ENCODE results near the gene OR8A1. TPM values are rescaled to one million over a fixed set of nuclear protein-coding genes. Genes with fewer than 3 reads are reported as not detected.

Gene OR8A1
- 7.0 TPM for total RNA-seq (ENCODE audit: insufficient read depth, low replicate concordance)

DNA sequence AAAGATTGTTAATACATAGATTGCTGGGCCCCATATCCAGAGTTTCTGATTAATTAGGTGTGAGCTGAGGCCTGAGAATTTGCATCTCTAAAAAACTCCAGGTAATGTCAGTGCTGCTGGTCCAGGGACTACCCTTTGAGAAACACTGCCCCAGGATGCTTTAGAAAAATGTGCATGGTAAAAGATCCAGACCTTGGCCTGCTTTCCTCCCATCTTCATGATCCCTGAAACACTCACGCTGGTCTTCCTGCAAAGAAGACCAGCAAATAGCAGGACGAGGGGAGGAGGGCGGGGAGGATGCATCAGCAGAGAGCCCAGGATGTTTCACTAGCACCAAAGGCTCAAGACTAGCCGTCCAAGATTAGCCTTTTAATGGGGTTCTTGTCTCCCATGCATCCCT is at the start of gene OR8A1:
Gene OR8A1, plus strand, starts transcription at position 301 of the 400 bp plus-strand sequence. CDS start 123 bp downstream, outside the sequence.
- no peak for DNase-seq (ENCODE audit: low spot score)

DNA sequence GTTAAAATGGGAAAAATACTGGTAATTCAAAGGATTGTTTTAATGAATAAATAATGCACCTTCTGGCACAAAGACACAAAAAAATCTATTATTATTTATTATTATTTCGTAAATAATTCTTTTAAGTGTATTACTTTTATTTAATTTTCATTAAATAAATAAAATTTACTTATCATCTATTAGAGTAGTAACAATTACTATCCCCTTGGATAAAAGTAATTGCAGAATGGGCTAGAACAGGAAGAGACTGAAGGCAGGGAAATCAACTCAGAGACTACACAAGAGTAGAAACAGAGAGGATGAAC is 49.3 kb upstream of the OR8A1 start:
- no peak for DNase-seq (ENCODE audit: low spot score)

DNA sequence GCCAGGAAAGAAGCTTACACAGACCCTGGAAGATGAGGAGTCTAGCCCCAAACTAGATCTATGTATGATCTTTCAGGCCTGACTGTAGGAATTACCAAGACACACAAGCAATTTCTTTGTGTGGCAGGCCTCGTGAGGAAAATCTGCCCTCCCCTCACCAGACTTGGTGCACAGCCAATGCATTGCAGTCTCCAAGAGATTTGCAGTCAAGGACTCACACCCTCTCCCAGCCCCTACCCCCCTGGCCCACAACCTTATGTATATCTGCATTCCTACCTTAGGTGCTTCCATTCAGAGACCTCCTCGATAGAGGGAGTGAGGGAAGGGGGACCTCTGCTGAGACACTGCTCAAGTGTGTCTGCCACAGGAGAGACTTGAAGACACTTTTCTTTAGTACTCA is 36.2 kb upstream of the OR8A1 start:
- peak; percentile 13 for DNase-seq (ENCODE audit: low spot score)

DNA sequence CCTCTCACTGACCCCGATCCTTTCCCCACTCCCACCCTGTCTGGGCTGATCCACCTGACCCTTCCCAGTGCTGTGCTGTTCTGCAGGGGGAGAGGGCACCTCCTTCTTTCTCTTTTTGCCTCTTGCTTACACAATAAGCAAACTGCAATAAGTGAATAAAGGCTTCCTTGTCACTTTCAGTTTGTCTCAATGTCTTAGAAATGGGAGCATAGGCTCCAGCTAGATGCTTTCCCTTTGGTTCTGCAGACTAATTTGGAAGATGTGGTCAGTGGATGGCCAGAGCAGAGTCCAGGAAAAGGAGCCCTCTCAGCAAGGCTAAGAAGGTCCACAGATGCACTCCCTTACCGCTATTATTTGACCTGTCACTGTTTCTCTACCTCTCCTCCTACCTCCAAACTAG is 35.7 kb upstream of the OR8A1 start:
- no peak for DNase-seq (ENCODE audit: low spot score)

DNA sequence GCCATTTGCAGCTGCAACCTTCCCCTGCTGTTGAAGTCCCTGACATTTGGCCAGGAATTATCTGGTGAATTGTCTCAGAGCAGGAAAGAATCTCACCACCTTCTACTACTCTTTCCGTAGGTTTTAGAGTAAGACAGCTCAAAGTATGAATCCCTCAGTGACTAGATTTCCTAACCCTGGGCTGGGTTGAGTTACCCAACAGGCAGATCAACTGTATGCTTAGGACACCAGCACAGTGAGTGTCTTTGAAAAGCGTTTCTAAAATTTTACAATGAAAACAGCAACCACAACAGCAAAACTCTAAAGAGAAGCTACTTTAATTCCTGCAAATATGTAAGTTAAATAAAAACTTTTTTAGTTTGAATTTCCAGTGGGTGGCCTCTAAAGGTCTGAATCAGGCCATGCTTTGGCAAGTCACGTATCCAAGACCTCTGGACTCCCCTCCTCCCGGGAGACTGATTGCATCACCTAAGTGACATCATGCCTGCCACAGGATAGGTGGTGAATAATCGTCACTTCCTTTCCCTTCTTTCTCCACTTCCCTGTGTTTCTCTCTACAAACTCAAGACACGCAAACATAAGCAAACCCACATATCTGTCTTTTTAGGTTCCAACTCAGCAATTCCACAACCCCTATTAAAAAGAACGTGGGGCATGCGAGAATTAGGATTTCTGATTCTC is 34.1 kb upstream of the OR8A1 start:
- no peak for DNase-seq (ENCODE audit: low spot score)

DNA sequence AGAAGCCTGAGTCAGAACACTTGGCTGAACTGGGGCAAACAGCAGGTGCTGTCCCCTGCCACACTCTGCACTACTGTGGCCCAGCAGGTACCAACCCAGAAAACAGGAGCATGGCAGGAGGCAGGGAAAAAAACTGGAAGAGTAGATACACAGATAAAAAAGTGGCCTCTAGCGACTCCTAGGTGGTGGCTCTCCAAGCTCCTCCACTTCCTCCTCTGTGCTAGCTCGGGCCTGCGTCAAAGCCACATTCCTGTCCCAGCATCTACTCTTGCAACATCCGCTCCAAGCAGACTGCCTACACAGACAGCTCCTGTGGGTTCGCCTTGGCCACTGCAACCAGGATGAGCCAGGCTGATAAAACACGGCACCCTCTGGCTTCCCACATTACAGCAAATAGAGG is 33.3 kb upstream of the OR8A1 start:
- DNase-seq (ENCODE audit: low spot score) = peak; percentile 66

DNA sequence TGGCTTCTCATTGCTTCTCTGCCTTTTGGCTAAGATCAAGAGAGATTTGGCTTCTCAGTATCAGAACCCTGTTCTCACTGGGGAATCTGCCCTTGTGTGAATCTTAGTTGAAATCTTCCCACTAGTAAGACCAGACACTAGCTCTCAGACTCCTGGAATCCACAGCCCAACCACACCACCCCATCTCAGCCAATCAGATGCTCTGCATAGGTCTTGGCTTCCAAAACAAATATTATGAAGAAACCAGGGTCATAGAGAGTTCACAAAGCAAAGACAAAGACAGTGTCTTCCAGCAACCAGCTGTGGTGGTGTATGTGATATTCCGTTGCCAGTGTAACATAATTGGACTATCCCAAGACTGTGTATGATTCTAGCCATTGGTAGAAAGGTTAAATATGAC is 31.8 kb upstream of the OR8A1 start:
- DNase-seq (ENCODE audit: low spot score) = no peak

DNA sequence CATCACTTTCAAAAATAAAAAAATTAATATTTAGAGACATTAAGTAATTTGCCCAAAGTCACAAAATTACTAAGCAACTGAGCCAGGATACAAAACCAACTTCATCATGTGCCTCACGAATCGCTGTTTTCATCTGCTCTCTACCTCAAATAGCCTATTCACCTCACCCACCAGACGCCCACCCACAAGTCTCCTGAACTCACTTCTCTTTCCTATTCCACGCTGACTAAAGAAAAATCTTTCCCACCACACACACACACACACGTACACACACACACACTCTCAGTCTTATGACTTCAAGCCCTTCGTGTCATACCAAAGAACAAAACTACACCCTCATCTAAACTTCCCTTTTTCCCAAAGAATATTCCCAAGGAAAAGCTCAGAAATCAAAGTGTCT is 28.6 kb upstream of the OR8A1 start:
- no peak for DNase-seq (ENCODE audit: low spot score)

DNA sequence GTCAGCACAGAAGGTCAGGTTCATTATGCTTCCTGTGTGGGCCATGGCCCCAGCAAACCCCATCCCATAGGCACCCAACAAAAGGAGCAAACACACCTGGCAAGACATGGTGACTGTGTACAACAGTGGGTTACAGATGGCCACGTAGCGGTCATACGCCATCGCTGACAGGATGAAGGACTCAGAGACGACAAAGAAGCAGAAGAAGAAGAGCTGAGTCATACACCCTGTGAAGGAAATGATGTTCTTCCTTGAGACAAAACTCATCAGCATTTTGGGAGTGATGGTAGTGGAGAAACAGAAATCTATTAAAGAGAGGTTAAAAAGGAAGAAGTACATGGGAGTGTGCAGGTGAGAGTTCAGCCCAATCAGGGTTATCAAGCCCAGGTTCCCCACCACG is 26.7 kb upstream of the OR8A1 start:
- no peak for DNase-seq (ENCODE audit: low spot score)

DNA sequence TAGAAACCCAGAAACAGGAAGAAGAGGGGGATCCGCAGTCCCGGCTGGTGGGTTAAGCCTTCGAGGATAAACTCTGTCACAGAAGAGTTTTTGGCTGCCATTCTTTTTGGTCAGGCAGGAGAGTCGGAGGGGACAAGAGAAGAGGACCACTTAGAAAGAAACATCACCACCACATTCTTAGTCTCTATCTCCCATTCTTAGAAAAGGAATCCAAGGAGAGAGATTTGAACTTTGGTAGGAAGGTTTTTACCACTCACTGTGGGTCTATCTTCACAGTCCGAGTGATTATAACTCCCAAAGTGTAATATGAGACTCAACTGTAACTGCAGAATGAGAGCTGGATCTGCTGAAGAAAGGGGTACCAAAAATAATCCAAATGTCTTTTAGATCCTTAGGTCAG is 26.2 kb upstream of the OR8A1 start, which contains the start of gene OR8B12:
Gene OR8B12, minus strand, starts transcription at position 101 of the 400 bp plus-strand sequence. Its CDS starts 0 bp downstream, at position 101.
- no peak for DNase-seq (ENCODE audit: low spot score)

DNA sequence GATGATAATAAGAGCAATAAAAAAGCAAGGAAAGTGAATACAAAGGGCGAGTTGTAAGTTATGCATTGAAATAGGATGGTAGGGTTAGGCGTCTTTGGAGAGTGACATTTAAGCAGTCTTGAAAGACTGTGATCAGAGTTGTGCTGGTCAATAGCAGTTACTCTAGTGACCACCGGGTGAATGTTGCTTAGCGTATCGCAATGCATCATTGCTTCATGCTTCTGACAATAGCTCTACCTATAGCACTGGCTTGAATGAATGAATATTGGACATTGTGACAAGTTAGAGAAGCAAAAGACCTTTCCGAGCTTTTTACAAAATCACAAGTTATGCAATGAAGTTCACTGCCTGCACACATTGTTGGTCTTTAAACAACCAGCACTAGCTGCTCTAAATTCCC is 18.6 kb upstream of the OR8A1 start:
- no peak for DNase-seq (ENCODE audit: low spot score)

DNA sequence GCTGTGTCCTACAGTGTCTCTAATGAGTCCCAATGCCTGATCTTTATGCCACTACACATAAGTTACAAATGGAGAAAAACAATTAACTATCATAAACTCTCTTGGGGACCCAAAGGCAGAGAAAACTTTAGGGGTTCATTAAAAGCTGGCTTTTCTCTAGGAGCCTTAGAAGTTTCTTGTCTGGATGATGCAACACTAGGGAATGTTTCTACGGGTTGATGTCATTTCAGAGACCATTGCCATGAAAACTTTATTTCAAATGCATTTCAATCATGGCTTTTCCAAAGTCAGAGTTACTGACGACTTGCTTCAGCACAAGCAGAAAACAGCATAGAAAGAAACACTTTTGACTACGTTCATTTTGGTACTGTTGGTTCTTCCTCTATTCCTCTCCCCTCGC is 17.8 kb upstream of the OR8A1 start:
- no peak for DNase-seq (ENCODE audit: low spot score)

DNA sequence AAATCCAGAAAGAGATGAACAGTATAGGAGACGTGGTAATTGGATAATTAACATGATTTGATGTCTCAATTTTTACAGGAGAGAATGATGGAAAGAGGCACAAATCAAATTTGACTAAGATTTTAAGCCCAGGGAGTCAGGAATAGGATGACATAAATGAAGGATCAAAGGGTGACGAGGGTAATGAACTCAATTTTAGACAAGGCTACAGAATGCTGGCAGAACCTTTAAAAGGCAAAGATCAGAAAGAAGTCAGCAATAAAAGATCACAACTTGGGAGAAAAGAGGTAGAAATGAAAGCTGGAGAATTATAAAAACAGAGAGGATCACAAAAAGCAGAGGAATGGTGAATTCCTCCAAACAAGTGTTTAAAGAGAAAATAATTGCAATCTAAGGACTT is 13.0 kb upstream of the OR8A1 start:
- DNase-seq (ENCODE audit: low spot score) = no peak

DNA sequence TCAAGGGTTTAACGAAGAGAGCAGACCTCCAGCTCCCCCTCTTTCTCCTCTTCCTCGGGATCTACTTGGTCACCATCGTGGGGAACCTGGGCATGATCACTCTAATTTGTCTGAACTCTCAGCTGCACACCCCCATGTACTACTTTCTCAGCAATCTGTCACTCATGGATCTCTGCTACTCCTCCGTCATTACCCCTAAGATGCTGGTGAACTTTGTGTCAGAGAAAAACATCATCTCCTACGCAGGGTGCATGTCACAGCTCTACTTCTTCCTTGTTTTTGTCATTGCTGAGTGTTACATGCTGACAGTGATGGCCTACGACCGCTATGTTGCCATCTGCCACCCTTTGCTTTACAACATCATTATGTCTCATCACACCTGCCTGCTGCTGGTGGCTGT is 363 bp downstream of the OR8A1 start:
- DNase-seq (ENCODE audit: low spot score) = no peak

DNA sequence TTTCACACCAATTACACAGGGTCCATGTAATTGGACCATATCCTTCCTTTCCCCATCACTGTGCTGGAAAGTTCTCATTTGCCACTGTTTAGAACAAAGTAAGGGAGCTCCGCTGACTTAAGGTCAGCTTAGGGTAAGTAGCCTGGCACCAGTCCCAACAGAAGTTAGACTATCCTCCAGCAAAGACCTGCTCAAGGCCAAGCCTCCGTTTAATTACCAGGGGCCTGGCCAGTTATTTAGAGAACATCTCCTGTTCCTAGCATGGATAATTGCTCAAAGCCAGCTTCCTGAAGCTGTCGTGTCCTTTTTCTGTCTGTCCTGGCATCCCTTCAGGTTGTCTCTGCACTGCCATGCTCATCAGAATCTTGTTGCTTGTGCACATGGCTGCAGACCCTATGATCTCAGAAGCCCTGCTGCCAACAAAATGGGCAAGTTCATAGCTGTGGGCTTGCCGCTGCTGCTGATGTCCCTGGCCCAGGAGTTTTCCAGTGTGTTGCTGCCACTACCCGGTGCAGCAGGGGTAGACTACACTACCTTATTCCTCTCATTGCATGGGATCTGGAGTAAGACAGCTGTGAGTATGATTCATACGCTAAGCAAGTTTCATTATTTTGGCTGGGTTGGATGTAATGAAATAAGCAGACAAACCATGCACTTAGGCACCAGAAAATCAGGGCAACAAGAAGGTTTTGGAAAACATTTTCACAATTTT is 8.1 kb downstream of the OR8A1 start:
- DNase-seq (ENCODE audit: low spot score) = no peak

DNA sequence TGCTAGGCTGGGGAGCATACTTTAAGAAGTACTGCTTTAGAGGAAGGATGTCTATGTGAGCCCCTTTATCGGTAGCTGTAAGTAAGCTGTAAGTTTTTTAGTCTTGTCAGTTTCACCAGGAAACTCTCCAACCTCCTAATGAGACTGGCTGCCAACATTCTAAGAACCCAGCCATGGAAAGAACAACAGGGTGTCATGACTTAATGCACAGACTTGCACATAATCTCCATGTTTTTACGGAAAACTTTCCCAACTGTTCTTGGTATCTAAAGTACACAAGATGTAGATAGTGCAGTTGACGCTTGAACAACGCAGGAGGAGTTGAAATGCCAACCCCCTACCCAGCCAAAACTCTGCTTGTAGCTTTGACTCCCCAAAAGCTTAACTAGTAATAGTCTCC is 9.0 kb downstream of the OR8A1 start:
- no peak for DNase-seq (ENCODE audit: low spot score)

DNA sequence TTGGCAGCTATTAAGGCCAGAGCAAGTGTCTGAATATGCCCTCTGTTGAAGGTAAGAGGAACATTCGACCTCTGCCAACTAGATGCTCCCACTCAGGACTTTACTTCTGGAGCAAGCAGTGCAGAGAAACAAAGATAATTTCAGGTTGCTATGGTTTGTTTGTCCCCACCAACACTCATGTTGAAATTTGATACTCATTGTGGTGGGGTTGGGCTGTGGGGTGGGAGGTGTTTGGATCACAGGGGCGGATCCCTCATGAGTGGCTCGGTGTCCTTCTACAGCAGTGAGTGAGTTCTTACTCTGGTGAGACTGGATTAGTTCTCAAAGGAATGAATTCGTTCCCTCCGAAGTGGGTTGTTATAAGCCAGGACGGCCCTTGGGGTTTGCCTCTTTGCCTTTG is 12.0 kb downstream of the OR8A1 start:
- no peak for DNase-seq (ENCODE audit: low spot score)

DNA sequence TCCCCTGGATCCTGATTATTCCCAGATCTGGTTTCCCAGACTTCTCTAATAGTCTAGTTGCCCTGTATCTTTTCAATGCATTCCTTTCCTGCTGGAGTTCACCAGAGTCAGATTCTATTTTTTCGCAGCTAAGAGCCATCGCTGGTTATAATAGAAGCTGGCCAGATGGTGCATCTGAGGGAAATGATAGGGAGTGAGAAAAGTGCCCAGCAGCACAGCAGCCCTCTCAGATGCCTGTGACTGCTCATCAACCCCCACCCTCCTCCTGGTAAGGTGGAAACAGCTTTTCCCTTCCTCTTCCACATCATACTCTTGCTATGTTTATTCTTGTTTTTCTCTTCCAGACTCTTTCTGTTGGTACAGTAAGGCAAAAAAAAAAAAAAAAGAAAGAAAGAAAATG is 12.8 kb downstream of the OR8A1 start:
- DNase-seq (ENCODE audit: low spot score) = no peak

DNA sequence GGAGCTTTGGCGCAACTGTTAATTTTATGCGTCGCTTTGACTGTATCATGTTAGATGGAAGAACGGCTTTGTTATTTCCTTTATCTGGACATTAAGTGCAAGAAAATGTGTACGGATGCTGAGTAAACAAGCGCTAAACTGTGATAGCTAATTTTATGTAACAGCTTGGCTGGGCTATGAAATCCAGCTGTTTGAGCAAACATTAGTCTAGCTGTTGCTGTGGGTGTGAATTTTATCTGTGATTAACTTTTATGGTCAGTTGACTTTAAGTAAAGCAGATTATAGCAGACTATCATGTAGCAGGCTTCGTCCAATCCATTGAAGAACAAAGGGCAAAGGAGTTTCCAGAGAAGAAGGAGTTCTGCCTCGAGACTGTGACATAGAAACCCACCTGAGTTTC is 14.0 kb downstream of the OR8A1 start:
- no peak for DNase-seq (ENCODE audit: low spot score)

DNA sequence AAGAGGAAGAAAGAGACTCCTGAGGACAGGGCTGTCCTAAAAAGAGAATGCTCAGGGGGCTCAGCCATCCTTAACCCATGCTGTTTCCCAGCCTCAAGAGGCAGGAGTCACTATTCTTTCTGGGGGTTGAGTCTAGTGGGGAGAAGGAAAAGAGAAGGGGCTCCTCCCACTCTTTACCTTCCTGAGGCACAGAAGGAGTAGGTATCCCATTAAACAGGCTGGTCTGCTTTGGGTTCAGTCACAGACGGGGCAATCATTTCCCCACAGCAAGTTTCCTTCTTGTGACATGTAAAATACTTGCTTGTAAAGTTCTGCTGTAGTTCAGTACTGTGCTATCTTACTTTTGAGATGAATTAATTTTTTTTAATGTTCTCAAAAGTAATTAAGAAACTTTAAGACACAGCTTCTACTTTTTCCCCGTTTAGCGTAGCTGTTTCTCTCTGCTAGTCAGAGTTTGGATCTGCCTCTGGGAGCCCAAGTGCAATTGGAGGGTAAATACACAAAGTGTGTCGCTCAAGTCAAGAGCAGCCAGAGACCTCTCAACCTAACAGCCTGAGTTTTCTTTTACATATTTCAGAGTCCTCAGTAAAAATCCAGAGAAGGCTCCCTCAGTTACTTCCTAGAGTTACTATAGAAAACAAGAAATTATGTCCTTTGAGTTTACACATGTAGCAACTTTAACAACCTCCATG is 15.0 kb downstream of the OR8A1 start:
- no peak for DNase-seq (ENCODE audit: low spot score)

DNA sequence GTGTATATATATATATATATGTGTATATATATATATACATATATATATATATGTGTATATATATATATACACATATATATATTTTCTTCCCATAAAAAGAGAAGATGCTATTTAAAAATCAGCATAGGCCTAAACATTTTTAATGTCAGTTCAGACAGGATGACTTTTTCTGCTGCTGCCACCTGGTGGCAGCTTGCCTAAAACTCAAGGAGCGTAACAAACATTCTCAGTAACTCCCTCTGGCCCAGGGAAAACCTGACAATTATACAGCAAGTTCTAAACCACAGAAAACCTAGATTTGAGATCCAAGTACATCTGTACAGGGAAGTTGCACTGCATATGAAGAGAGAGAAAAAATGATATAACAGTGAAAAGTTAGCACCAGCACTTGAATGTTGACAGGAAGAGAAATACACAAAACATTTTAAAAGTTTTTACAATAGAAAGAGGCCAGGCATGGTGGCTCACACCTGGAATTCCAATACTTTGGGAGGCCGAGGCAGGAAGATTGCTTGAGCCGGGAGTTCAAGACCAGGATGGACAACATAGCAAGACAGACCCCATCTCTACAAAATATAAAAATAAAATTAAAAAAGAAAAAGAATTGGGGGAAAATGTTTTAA is 16.6 kb downstream of the OR8A1 start:
- DNase-seq (ENCODE audit: low spot score) = peak; percentile 66

DNA sequence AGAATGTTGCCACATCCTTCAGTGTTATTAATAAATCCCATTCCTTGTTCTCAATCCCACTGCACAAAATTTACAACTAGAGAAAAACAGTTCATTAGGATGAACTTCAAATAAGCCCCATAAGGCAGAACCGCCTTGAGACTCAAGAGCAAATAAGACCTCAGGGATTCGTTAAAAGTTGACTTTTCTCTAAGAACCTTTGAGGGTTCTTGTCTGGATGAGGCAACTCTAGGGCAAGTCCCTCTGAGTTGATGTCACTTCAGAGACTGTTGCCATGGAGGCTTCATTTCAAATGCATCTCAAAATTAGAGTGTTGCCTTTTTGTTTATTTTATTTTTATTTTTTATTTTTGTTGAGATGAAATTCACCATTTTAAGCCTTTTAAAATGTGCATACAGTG is 21.6 kb downstream of the OR8A1 start:
- no peak for DNase-seq (ENCODE audit: low spot score)

DNA sequence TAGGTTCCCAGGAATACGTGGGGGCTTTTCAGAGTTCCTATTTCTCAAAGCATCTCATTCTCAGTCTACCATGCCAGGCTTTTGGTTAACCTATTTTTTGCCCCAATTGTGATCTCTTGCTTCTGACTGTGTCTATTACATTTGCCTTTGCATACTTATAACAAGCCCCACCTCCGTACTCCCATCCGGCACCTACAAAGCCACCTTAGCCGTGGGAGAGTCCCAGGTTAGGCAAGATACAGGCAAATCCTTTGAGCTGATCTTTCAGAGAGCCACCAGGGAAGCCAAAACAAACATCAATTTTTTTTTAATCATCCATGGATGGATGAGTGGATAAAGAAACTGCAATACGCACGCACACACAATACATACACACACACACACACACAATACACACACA is 22.8 kb downstream of the OR8A1 start:
- no peak for DNase-seq (ENCODE audit: low spot score)

Data from umbilical cord (tissue), 2 donors.